Neural cell (in vitro differentiated cells): ENCODE measurements around the gene PCDH1.
"Not testable (repeated sequence)": the region's sequence is repeated elsewhere in the genome, so short reads cannot be mapped to it uniquely, and the experiment has no call there.

ENCODE experiments used
- EP300 ChIP-seq: fragments of 450-650 bp; conservative IDR thresholded peaks from 2 replicates; pipeline ENCODE4 v1.6.1; 2014; ENCODE audit warnings: antibody characterized with exemption, mild to moderate bottlenecking, moderate library complexity; ENCODE audit not compliant: poor library complexity, severe bottlenecking
- MXI1 ChIP-seq: fragments of 450-650 bp; conservative IDR thresholded peaks from 2 replicates; pipeline ENCODE4 v1.6.1; 2014; ENCODE audit warnings: antibody characterized with exemption, mild to moderate bottlenecking; ENCODE audit not compliant: poor library complexity, severe bottlenecking
- RAD21 ChIP-seq: fragments of 450-650 bp; conservative IDR thresholded peaks from 2 replicates; pipeline ENCODE4 v1.6.1; 2014; ENCODE audit warnings: antibody characterized with exemption, mild to moderate bottlenecking, moderate library complexity
- SMC3 ChIP-seq: fragments of 450-650 bp; conservative IDR thresholded peaks from 2 replicates; pipeline ENCODE4 v1.6.1; 2014; ENCODE audit warnings: antibody characterized with exemption, mild to moderate bottlenecking, moderate library complexity; ENCODE audit not compliant: poor library complexity
- TF ChIP-seq, protein P1 (sequence below): fragments of 450-650 bp; IDR thresholded peaks from 2 replicates; pipeline ENCODE4 v1.5.1; 2014; ENCODE audit warnings: antibody characterized with exemption, mild to moderate bottlenecking, moderate library complexity; ENCODE audit not compliant: poor library complexity, severe bottlenecking

DNA sequence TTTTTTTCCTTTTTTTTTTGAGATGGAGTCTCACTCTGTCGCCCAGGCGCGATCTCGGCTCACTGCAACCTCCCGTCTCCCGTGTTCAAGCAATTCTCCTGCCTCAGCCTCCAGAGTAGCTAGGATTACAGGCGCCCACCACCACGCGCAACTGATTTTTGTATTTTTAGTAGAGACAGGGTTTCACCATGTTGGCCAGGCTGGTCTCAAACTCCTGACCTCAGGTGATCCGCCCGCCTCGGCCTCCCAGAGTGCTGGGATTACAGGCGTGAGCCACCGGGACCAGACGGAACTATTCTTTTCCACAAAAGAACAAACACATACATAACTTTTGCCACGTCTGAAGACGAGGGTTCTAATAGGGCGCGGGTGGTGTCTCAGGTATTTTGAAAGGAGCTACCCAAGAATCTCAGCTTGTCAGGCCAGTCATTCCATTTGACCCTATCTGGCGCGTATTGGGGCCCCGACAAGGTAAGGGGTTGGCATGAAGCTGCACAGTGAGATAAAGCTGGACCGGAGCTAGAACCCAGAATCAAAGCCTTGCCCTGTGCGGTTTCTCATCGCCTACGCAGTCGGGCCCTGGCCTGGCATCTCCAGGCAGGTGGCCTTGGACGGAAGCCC lies 44.7 kb upstream of the PCDH1 start:
- TF ChIP-seq, protein P1, sequence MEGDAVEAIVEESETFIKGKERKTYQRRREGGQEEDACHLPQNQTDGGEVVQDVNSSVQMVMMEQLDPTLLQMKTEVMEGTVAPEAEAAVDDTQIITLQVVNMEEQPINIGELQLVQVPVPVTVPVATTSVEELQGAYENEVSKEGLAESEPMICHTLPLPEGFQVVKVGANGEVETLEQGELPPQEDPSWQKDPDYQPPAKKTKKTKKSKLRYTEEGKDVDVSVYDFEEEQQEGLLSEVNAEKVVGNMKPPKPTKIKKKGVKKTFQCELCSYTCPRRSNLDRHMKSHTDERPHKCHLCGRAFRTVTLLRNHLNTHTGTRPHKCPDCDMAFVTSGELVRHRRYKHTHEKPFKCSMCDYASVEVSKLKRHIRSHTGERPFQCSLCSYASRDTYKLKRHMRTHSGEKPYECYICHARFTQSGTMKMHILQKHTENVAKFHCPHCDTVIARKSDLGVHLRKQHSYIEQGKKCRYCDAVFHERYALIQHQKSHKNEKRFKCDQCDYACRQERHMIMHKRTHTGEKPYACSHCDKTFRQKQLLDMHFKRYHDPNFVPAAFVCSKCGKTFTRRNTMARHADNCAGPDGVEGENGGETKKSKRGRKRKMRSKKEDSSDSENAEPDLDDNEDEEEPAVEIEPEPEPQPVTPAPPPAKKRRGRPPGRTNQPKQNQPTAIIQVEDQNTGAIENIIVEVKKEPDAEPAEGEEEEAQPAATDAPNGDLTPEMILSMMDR = not testable (repeated sequence)
- TF ChIP-seq MXI1, SMC3, EP300, RAD21: not testable (repeated sequence)
